ENCODE data around the gene ADIRF.

ADIRF gene

GRCh38 chr10:86960003-86960862 is 8.0 kb upstream of the ADIRF start:
- DNase-seq (ENCODE audit: low read depth in 2 of 2, low spot score in 1 of 2), result no peak

DNA sequence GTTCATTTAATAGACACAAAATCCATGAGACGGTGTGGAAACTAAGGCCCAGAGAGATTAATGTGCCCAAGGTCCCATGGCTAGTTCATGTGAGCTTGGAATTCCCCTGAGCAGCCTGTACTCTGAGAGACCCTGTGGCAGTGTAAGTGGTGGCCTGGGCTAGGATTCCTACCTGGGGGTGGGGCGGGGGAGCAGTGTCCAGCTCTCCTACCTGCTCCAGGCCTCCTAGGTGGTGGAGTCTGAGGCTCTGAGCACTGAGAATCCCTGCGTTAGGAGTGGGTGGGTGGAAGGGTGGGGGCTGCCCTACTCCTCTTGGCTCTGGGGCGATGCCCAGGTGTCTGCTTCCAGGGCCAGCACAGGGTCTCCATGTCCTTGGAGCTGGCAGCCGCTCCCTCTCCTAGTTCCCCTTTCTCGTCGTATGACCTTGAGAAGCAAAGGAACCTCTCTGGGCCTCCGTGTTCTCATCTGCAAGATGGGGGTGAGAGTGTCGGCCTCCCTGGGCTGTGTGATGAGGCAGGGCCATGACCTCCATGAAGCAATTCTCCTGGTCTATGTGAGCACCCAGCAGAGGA is 7.3 kb upstream of the ADIRF start:
- no peak for DNase-seq (ENCODE audit: low read depth in 2 of 2, low spot score in 1 of 2)

DNA sequence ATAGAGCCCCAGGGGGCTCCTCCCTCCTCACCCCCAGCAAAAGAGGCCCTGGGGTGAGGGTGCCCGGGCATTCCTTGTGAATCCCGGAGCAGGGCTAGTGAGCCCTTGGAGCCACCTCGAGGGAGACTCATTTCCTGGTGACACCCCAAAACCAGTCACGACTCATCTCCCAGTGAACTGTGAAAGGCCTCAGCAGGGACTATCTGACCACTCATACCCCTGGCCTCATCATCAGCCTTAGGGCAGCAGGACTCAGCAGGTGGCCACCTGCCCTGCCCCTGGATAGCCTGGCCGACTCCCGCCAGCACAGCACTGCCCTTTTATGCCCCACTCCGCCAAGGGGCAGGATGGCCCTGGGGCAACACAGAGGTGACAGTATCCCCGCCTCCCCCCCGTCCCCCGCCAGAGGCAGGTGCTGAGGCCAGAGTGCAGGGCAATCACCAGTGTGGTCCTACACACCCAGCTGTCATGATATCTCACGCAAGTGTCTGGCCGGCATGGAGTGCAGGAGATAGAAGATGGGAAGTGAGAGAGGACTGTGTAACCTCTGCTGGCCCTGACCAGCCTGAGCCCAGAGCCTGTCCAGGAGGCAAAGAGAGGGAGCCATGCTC is 6.7 kb upstream of the ADIRF start:
- no peak for DNase-seq (ENCODE audit: low read depth in 2 of 2, low spot score in 1 of 2)

GRCh38 chr10:86962136-86962980 is 5.9 kb upstream of the ADIRF start:
- no peak for DNase-seq (ENCODE audit: low read depth in 2 of 2, low spot score in 1 of 2)

GRCh38 chr10:86962981-86963310 is 5.3 kb upstream of the ADIRF start:
- no peak for DNase-seq (ENCODE audit: low read depth in 2 of 2, low spot score in 1 of 2)

GRCh38 chr10:86963341-86963919 is 4.9 kb upstream of the ADIRF start:
- DNase-seq (ENCODE audit: low read depth in 2 of 2, low spot score in 1 of 2), result no peak

- DNase-seq (ENCODE audit: low read depth in 2 of 2, low spot score in 1 of 2), result no peak
Observed at GRCh38 chr10:86964061-86964846, 4.0 kb upstream of the ADIRF start.

- DNase-seq (ENCODE audit: low read depth in 2 of 2, low spot score in 1 of 2), result no peak
Observed at GRCh38 chr10:86964847-86965190, 3.5 kb upstream of the ADIRF start.

DNA sequence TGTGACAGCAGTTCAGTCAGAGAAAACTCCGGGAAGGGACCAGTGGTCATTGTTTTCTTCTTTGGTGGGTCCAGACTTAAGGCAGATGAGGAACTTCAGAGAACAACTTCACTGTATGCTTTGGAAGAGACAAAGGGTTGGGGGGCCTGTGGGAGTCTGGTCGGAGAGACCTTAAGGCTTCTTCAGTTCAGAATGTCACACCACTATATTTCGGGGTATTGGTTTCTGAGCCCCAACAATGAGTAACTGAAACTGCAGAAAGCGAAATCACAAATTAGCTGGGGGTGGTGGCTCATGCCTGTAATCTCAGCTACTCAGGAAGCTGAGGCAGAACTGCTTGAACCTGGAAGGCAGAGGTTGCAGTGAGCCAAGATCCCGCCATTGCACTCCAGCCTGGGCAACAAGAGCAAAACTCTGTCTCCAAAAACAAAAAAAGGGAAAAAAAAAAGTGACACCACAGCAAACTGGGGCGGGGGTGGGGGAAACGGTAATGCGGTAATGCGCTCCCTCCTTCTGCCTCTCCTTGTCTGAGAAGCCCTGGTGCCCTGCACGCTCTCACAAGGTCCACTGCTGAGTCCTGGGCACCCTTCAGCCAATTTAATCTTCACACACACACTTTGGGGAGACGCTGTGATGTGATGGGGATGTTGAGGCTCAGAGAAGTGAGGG is 2.2 kb upstream of the ADIRF start:
- DNase-seq (ENCODE audit: low read depth in 2 of 2, low spot score in 1 of 2), result no peak

DNA sequence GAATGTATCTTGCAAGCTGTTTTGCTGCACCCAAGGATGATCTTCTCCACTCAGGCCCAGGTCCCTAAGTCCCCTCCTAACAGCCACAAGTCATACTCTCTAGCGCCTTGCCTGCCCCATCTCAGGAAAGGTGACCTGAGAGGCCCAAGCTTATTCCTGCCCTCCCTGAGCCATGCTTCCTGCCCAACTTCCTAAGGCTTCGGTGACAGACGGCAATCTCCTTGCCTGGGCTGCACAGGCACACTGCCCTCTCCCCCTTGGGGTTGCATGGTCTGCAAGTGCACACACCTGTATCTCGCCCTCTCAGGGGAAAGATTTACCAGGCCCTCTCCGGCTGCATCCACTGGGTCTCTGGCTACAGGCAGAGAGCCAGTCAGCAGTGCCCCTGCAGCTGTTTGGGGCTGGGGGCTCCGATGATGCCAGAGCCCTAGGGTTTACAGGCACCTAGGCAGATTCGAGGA is 771 bp upstream of the ADIRF start:
- DNase-seq (ENCODE audit: low read depth in 2 of 2, low spot score in 1 of 2), result no peak

DNA sequence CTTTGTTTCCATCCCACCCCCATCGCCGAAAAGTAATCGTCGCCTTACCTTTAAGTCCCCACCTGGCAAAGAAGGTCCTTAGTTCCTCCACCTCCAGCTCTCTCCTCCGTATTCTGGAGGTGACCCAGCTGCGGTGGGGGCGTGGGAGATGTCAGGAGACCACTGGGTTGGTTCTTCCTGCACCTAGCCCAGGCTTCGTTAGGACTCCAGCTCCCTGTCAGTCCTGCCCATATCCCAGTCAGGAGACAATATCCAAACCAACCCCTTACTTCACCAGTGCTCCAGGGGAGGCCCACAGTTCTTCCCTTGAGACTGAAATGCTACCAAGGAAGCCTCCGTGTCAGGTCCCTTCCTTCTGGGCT is 693 bp downstream of the ADIRF start:
- DNase-seq (ENCODE audit: low read depth in 2 of 2, low spot score in 1 of 2), result no peak

DNA sequence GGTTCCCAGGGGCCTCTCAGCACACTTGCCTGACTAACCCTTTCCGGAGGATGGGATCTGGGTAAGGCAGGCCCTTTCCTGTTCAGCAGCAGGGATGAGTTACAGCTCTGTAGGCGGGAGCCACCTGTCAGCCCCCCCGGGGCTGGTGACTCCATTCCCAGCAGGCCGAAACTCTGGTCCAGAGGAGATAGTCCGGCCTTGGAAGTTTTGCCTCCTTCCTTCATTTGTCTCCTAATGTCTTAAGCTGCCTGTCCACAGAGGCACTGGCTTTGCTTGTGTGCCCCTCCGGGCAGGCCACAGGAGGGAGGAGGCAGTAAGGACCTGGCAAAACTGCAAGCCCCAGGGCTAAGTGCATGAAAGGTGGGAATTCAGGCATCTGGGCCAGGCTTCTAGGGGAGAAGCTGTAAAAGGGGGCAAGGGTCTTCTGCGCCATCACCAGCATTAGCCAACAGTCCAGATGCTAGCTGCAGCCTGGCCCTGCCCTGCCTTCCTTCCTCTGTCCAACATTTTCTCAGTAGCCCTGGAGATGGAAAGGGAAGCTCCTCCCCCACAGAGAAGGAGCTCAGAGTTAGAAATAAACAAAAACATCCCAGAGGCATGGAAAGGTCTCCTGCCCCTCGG is 1.2 kb downstream of the ADIRF start:
- no peak for DNase-seq (ENCODE audit: low read depth in 2 of 2, low spot score in 1 of 2)

DNA sequence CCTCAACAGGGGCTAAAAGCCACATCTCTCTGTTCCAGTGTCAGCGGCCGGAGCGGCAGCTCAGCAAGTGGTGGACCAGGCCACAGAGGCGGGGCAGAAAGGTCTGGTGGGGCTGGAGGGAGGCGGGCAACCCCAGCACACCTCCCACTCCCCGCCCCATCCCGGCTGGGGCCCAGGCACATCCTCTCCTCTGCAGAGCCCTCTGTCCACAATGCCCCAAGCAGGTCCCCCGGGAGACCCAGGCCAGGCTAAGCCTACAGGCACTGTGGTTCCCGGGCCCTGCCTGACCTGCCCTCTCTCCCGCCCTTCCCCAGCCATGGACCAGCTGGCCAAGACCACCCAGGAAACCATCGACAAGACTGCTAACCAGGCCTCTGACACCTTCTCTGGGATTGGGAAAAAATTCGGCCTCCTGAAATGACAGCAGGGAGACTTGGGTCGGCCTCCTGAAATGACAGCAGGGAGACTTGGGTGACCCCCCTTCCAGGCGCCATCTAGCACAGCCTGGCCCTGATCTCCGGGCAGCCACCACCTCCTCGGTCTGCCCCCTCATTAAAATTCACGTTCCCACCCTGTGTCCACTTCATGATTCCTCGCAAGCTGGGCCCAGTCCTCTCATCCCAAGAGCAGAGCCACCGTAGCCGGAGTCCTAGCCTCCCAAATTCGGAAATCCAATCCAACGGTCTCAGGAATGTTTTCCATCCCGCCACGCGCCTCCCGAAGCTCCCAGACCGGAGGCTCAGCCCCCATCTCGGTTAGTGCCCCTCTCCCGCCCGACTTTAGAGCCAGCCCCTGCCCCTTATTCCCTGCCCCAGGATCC is 2.1 kb downstream of the ADIRF start:
- no peak for DNase-seq (ENCODE audit: low read depth in 2 of 2, low spot score in 1 of 2)

DNA sequence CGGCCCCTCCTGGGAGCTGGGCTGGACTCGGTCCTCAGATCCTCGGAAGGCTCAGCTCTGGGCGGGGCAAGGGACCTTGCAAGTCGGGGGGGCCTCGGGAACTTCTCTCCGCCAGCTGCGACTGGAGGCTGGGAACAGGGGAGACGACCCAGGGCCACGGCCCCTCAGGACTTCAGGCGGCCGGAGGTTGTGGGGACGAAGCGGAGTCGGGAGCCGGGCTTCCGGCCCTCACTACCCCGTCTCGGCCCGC is 2.6 kb downstream of the ADIRF start:
- no peak for DNase-seq (ENCODE audit: low read depth in 2 of 2, low spot score in 1 of 2)

DNA sequence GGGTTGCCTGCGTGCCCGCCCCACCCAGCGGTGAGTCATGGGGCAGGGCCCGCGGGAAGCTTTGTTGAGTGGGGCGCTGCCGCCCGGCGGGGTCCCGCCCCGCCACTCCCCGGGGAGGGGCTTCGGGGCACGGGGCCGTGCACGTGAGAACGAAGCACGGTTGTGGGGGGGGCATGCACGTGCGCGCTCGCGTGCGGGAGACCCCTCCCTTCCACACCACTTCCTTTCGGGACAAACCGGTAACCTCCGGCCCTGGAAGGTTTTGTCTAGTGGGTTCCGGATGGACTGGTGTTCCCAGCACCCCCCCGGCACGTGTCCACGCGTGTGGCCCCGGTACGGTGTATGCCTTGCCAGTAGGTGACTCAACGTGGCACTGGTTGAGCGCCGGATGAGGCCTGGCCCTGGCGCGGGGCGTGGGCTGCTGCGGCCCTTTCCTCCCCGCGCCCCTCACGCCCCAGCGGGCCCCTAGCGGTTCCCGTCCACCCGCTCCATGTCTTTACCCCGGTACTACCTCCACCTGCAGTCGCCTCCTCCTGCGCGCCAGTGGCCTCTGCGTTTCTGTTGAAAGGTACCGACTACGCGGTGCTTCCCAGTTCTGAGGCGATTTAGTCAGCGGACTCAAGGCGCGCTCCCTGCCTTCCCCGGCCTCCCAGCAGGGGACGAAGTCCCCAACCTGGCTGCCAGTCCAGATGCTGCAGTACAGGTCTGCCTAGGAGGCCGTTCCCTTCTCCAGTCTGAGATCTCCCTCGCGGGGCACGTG is 3.1 kb downstream of the ADIRF start:
- DNase-seq (ENCODE audit: low read depth in 2 of 2, low spot score in 1 of 2), result peak; percentile 79 to 86

- no peak for DNase-seq (ENCODE audit: low read depth in 2 of 2, low spot score in 1 of 2)
Observed at GRCh38 chr10:86972613-86973380, 4.5 kb downstream of the ADIRF start.

DNA sequence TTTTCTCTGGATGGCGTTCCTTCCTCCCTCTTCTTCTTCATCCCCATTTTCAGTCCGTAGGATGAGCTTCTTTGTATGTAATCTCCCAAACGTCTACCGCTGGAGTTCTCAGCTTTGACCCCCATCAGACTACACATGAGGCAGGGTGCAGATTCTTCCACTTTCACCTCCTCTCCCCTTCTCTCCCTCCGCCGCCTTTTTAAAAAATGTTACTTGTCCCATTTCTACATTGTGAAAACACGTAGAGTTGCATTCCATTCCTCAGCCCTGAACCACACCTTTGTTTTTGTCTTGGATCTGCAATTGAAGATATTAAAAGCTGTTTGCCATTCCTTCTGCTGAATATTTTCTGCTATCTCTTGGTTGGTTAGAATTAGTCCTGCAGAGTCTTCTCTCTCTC is 6.2 kb downstream of the ADIRF start:
- DNase-seq (ENCODE audit: low read depth in 2 of 2, low spot score in 1 of 2), result no peak

Data from stimulated activated CD8-positive, alpha-beta memory T cell treated with anti-CD3 and anti-CD28 coated beads, Interleukin-4, amount 100 ng/mL, for 1 hour (primary cell).